Uterus (tissue), 4 donors: ENCODE data around the gene GABRR3. TPM values are rescaled to one million over a fixed set of nuclear protein-coding genes. Genes with fewer than 3 reads are reported as not detected.

Source experiments
- DNase-seq, 2 donors: peaks; one replicate each; pipeline ENCODE4 v3.0.0-alpha.2; 2019 to 2020
- H3K27ac ChIP-seq, 2 donors: fragments of 200-600 bp; sonication (generic); 1 replicate in 1 of 2; 2 replicates in 1 of 2; pipeline ENCODE4 v1.5.1; 2016 to 2018
- H3K27me3 ChIP-seq, 2 donors: fragments of 200-600 bp; sonication (generic); one replicate each; pipeline ENCODE4 v1.5.1; 2018 to 2019; ENCODE audit warnings: control low read depth in 1 of 2
- H3K36me3 ChIP-seq, 2 donors: fragments of 200-600 bp; sonication (generic); one replicate each; pipeline ENCODE4 v1.5.1; 2019; ENCODE audit warnings: control low read depth in 1 of 2
- H3K4me1 ChIP-seq, 2 donors: fragments of 200-600 bp; sonication (generic); one replicate each; pipeline ENCODE4 v1.5.1; 2018 to 2019; ENCODE audit warnings: control low read depth in 1 of 2
- H3K4me3 ChIP-seq, 2 donors: fragments of 200-600 bp; sonication (generic); 1 replicate in 1 of 2; 2 replicates in 1 of 2; pipeline ENCODE4 v1.5.1; 2018 to 2019; ENCODE audit warnings: mild to moderate bottlenecking in 1 of 2
- H3K9me3 ChIP-seq, 2 donors: fragments of 200-600 bp; sonication (generic); one replicate each; pipeline ENCODE4 v1.5.1; 2019; ENCODE audit warnings: control low read depth in 1 of 2
- POLR2A ChIP-seq, 2 donors: fragments of 450-650 bp; IDR thresholded peaks; one replicate each; pipeline ENCODE4 v1.6.1; 2016; ENCODE audit warnings: antibody characterized with exemption in 2 of 2, mild to moderate bottlenecking in 1 of 2, moderate library complexity in 1 of 2
- intact Hi-C: fragments of 100-400 bp; cut with DNase I; formaldehyde crosslinking; loops from one replicate; pipeline ENCODE4 v1.15.1; 2023; ENCODE audit warnings: low total_unique reads
- total RNA-seq, 4 donors: library from RNA; depleted of rRNA in 3 of 4; stranded (reverse); fragments of >200 nt in 3 of 4; gene quantifications; one replicate each; pipeline versions ENCODE4 v1.1.0 to v1.2.4, GENCODE V29; 2014 to 2023
- TF ChIP-seq, protein P1 (sequence below), 4 experiments: fragments of 200-600 bp in 2 of 4; fragments of 450-650 bp in 2 of 4; sonication (generic) in 2 of 4; IDR thresholded peaks; one replicate each; pipeline ENCODE4 v1.5.1; 2016 to 2019; ENCODE audit warnings: antibody characterized with exemption in 4 of 4, mild to moderate bottlenecking in 2 of 4, moderate library complexity in 1 of 4
- donor health status: DM: yes; HTN: yes; CAD: no.

Gene GABRR3
- total RNA-seq, 4 donors from 2014 or later: not detected

DNA sequence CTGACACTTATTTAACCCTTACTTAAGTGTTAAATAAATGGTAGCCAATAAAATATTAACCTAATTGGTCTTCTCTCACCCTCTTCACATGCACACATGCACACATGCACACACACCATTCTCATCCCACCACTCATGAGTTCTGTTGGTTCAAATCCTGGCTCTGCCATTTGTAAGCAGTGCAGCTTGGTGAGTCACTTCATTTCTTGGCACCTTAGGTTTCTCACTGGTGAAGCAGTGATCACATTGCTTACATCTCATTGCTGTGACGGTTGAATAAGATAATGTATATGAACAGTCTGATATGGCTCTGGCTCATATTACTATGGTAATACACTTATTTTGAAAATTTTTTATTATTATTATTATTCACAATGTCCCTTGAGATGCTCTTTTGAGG is 96.7 kb downstream of the GABRR3 start:
- DNase-seq: no peak
- Histone ChIP-seq H3K36me3 (no peaks in the 10 kb centered on the region), H3K9me3 (no peaks in the 10 kb centered on the region), H3K27ac (no peak overlapping the region), H3K4me1 (no peaks in the 10 kb centered on the region), H3K27me3 (no peaks in the 10 kb centered on the region), H3K4me3 (no peak overlapping the region)
- no peak for TF ChIP-seq POLR2A (IDR thresholded peaks at IDR 0.05)
- TF ChIP-seq, protein P1, sequence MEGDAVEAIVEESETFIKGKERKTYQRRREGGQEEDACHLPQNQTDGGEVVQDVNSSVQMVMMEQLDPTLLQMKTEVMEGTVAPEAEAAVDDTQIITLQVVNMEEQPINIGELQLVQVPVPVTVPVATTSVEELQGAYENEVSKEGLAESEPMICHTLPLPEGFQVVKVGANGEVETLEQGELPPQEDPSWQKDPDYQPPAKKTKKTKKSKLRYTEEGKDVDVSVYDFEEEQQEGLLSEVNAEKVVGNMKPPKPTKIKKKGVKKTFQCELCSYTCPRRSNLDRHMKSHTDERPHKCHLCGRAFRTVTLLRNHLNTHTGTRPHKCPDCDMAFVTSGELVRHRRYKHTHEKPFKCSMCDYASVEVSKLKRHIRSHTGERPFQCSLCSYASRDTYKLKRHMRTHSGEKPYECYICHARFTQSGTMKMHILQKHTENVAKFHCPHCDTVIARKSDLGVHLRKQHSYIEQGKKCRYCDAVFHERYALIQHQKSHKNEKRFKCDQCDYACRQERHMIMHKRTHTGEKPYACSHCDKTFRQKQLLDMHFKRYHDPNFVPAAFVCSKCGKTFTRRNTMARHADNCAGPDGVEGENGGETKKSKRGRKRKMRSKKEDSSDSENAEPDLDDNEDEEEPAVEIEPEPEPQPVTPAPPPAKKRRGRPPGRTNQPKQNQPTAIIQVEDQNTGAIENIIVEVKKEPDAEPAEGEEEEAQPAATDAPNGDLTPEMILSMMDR (IDR thresholded peaks at IDR 0.05): no peak
- intact Hi-C loops: no loop called here

DNA sequence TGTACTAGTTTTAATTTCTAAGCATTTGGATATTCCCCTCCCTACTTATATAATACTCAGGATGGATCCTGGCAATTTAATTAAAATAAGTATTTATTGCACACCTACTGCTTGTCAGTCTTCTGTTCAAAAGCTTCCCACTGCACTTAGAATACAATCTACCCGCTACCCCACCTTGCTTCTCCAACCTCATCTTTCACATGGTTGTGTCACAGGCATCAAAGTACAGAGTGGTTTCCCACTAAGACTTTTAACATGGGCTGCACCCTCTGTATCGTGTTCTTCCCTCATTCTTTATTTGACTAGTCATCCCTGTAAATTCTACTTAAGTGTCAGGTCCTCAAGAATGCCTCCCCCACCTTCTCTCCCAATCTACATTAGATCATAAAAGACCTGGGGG is 97.9 kb downstream of the GABRR3 start:
- no peak for DNase-seq
- no peak for TF ChIP-seq POLR2A (IDR thresholded peaks at IDR 0.05)
- TF ChIP-seq, protein P1 (IDR thresholded peaks at IDR 0.05): no peak
- intact Hi-C loops: no loop called here
- Histone ChIP-seq H3K9me3 (no peaks in the 10 kb centered on the region), H3K27me3 (no peaks in the 10 kb centered on the region), H3K4me3 (no peak overlapping the region), H3K4me1 (no peaks in the 10 kb centered on the region), H3K36me3 (no peaks in the 10 kb centered on the region), H3K27ac (no peak overlapping the region)

GRCh38 chr3:97935842-97936241 is 99.3 kb downstream of the GABRR3 start:
- TF ChIP-seq, protein P1 (IDR thresholded peaks at IDR 0.05): no peak
- no peak for TF ChIP-seq POLR2A (IDR thresholded peaks at IDR 0.05)
- no peaks in the 10 kb centered on the region for H3K36me3 ChIP-seq
- H3K27me3 ChIP-seq: no peaks in the 10 kb centered on the region
- H3K27ac ChIP-seq: no peak overlapping the region
- no peaks in the 10 kb centered on the region for H3K9me3 ChIP-seq
- intact Hi-C loops: no loop called here
- DNase-seq: no peak
- H3K4me1 ChIP-seq: no peaks in the 10 kb centered on the region
- H3K4me3 ChIP-seq: no peak overlapping the region

Other genes starting within 250 kb of the GABRR3 start
- 10 to 100 TPM; 17.4 to 41.5 (median 38.1) TPM for gene CRYBG3, start 213.3 kb downstream of the GABRR3 start, total RNA-seq
- gene RIOX2, start 62.9 kb downstream of the GABRR3 start, total RNA-seq: 10 to 100 TPM in 3 of 4 donors, 1 to 10 TPM in 1; 8.8 to 35.5 (median 22.1) TPM
- not detected for gene OR5AC2, start 51.9 kb upstream of the GABRR3 start, total RNA-seq
- gene OR5H1, start 95.4 kb upstream of the GABRR3 start, total RNA-seq: not detected
- gene OR5H14, start 112.2 kb upstream of the GABRR3 start, total RNA-seq: not detected
- not detected for gene OR5H15, start 131.4 kb upstream of the GABRR3 start, total RNA-seq
- not detected for gene OR5H6, start 228.9 kb upstream of the GABRR3 start, total RNA-seq
- gene OR5H2, start 247.2 kb upstream of the GABRR3 start, total RNA-seq: not detected